ENCODE results near the gene PRDM16.

Gene PRDM16

GRCh38 chr1:3347257-3348020, 278.4 kb downstream of the PRDM16 start:
- Mint-ChIP-seq H3K27ac (no peak overlapping the region), H3K27me3 (peaks cover 3 to 22% of the 10 kb centered on the region in 2 donors), H3K9me3 (peaks cover 7 to 21% of the 10 kb centered on the region in 2 donors), H3K4me1 (ENCODE audit: low read depth in 2 of 2) (no peaks in the 10 kb centered on the region), H3K4me3 (no peak overlapping the region), H3K36me3 (ENCODE audit: insufficient read depth) (no peaks in the 10 kb centered on the region)
- ATAC-seq (replicated peaks) (no peak), DNase-seq (no peak)

DNA sequence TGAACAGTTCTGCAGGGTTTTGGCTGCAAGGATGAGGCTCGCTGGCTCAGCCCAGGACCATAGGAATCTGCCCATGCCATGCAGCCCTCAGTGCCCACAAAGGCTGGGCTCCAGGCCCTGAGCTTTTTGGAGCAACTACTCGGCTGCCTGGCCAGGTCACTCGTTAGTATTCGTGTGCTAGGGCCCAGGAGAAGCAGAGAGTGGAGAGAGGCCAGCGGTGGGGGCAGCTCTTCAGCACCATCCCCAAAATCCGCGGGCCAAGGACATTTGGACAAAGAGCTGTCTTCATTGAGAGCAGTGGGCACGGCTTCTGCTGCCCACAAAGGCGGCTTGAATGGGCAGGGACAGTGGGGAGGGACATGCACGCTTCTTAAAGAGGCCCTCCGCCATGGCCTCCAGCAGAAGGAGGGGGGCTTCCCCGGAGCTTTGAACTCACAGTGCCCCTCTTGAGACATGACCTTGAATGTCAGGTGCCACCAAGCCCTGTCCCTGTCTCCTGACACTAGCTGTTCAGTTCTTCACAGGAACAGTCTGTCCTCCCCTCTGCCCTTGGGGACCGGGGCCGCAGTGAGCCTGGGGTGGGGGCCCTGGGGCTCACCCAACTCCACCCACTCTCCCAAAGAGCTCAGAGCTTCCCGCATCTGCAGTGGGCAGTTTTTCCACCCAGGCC, 279.3 kb downstream of the PRDM16 start:
- peaks cover 6 to 17% of the 10 kb centered on the region in 2 donors for H3K9me3 Mint-ChIP-seq

GRCh38 chr1:3349161-3349967, 280.4 kb downstream of the PRDM16 start:
- Mint-ChIP-seq H3K4me1 (ENCODE audit: low read depth in 2 of 2) (no peaks in the 10 kb centered on the region), H3K4me3 (no peak overlapping the region), H3K36me3 (ENCODE audit: insufficient read depth) (no peaks in the 10 kb centered on the region), H3K27me3 (peaks cover 4 to 16% of the 10 kb centered on the region in 2 donors), H3K9me3 (peaks cover under 1 to 7% of the 10 kb centered on the region in 2 donors), H3K27ac (no peak overlapping the region)
- no peak for ATAC-seq (replicated peaks)
- DNase-seq = no peak

More for the DNA sequence above, 279.3 kb downstream of the PRDM16 start:
- no peak overlapping the region for H3K27ac Mint-ChIP-seq
- ATAC-seq (replicated peaks) (no peak), DNase-seq (no peak)
- no peak overlapping the region for H3K4me3 Mint-ChIP-seq
- H3K4me1 Mint-ChIP-seq (ENCODE audit: low read depth in 2 of 2) = no peaks in the 10 kb centered on the region
- H3K27me3 Mint-ChIP-seq = peaks cover 4 to 26% of the 10 kb centered on the region in 2 donors
- H3K36me3 Mint-ChIP-seq (ENCODE audit: insufficient read depth) = no peaks in the 10 kb centered on the region

GRCh38 chr1:3349968-3350299, 280.9 kb downstream of the PRDM16 start:
- DNase-seq = no peak
- Mint-ChIP-seq H3K27ac (no peak overlapping the region), H3K36me3 (ENCODE audit: insufficient read depth) (no peaks in the 10 kb centered on the region), H3K4me3 (no peak overlapping the region), H3K27me3 (peaks cover 4 to 22% of the 10 kb centered on the region in 2 donors), H3K9me3 (peaks cover 0 to 1% of the 10 kb centered on the region in 2 donors), H3K4me1 (ENCODE audit: low read depth in 2 of 2) (no peaks in the 10 kb centered on the region)
- ATAC-seq (replicated peaks) = no peak

DNA sequence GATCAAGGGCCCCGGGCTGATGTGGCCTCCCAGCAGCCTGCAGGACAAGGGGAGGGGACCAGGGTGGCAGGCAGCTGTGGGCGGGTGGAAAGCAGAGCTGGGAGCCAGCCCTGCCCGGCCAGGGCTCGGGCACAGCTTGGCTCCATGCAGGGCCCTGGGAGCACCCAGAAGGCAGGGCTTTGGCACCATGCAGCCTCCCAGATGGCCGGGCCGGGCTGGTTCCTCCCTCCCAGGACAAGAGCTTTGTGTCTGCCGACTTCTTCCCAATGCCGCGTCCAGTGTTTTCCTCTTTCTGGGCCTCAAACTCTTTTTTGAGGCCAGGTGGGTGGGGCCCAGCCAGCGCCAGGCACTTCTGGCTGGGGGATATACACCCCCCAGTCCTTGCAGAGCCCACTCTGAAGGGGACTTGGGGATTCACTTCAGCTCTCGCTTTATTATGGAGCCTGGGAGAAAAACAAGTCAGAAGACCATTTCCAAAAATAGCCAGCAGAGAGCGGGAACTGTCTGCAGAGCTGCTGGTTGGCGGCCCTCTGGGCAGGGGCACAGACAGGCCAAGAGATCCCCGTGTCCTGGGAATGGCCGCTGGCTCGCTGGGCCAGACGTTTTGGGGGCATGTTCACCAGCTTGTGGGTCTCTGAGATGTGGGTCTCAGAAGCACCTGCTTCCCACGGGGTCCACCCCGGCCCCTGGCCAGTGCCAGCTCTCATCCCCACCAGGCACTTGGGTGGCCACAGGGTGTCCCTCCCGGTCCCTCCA, 281.7 kb downstream of the PRDM16 start:
- H3K4me1 Mint-ChIP-seq (ENCODE audit: low read depth in 2 of 2) = no peaks in the 10 kb centered on the region
- ATAC-seq (replicated peaks) = no peak
- no peak for DNase-seq
- H3K4me3 Mint-ChIP-seq = no peak overlapping the region
- H3K9me3 Mint-ChIP-seq = no peaks in the 10 kb centered on the region
- H3K27me3 Mint-ChIP-seq = peaks cover 4 to 29% of the 10 kb centered on the region in 2 donors
- H3K27ac Mint-ChIP-seq = no peak overlapping the region
- H3K36me3 Mint-ChIP-seq (ENCODE audit: insufficient read depth) = no peaks in the 10 kb centered on the region

DNA sequence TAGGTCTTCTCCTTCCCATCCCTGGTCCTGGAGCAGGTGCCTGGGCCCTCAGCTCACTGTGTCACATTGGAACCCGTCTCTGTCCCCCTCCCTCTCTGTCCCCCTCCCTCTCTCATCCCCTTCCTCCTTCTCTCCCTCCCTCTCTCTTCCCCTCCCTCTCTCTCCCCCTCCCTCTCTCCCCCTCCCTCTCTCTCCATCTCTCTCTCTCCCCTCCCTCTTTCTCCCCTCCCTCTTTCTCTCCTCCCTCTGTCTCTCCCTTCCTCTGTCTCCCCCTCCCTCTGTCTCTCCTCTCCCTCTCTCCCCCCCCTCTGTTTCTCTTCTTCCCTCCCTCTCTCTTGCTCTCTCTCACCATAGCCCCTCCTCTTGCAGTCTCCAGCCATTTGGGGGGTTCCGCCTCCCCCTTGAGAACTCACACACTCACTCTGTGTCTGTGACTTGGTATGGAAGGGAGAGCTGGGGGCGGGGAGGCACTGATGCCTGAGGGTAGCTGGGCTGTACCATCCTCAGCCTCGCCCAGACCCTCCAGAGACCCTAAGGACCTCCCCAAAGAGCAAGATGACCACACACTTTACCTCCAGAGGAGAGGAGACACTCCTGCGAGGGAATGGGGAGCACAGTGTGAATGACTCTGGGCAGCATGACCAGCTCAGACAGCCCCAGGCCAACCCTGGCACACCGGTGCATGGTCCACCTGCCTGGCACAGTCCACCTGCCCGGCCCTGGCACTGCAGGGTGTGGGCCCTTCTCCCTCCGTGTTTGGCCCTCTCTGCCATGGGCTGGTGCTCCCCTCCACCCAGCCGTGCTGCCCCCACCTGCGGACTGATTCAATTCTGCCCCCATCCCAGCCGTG, 282.7 kb downstream of the PRDM16 start:
- Mint-ChIP-seq H3K36me3 (ENCODE audit: insufficient read depth) (no peaks in the 10 kb centered on the region), H3K4me1 (ENCODE audit: low read depth in 2 of 2) (no peaks in the 10 kb centered on the region), H3K27ac (no peak overlapping the region), H3K27me3 (peaks cover 4 to 25% of the 10 kb centered on the region in 2 donors), H3K4me3 (no peak overlapping the region), H3K9me3 (no peaks in the 10 kb centered on the region)
- no peak for ATAC-seq (replicated peaks)
- no peak for DNase-seq

DNA sequence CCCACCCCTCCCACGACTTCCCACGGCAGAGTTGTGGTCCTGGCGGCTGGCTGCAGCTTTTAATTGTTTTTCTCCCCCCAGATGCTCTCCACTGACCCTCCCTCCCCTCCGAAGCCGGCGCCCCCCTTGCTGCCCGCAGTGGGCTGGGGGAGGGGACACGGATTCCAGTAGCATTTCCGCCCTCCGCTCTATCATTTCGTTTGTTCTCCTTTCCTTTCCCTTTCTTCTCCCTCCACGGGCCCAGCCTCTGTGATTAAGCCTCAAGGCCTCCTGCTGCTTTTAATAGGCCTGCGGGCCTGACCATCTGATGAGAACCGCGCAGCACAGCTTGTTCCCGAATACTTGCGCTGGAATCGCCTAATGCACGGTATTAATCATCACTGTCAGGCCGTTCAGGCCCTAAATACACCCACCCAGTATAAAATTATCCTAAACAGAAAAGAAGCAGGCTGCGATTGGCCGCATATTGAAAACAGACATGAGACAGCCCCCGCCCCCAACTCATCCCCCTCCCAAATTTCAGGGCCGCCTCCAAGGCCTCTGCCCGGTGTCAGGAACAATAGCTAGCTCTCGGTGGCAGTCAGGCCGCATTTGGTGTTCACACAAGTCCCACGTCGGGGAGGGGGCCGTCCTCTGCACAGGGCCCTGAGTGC, 283.4 kb downstream of the PRDM16 start:
- Mint-ChIP-seq H3K9me3 (no peaks in the 10 kb centered on the region), H3K36me3 (ENCODE audit: insufficient read depth) (no peaks in the 10 kb centered on the region), H3K4me1 (ENCODE audit: low read depth in 2 of 2) (no peaks in the 10 kb centered on the region), H3K27me3 (peaks cover 4 to 22% of the 10 kb centered on the region in 2 donors), H3K27ac (peak overlapping the region in 1 of 2 donors; percentile 79), H3K4me3 (no peak overlapping the region)
- ATAC-seq (replicated peaks) (no peak), DNase-seq (no peak)

DNA sequence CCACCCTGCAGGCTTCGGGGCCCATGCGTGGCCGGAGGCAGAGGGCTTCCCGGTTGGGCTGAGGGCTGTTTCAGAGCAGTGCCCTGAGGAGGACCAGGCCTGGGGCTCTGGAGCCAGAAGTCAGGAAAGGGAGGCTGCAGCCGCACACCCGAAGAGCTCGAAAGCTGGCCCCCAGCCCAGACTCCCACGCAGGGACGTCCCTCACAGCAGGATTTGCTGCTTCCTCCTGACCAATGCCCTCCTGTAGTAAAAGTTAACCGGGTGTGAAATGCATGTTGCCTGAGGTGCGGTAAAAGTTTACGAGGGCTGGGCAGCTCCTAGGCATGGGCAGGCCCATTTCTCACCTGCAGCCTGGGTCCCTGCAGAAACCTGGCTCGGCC, 283.9 kb downstream of the PRDM16 start:
- Mint-ChIP-seq H3K36me3 (ENCODE audit: insufficient read depth) (no peaks in the 10 kb centered on the region), H3K27me3 (peaks cover 4 to 27% of the 10 kb centered on the region in 2 donors), H3K9me3 (no peaks in the 10 kb centered on the region), H3K4me3 (no peak overlapping the region), H3K27ac (no peak overlapping the region), H3K4me1 (ENCODE audit: low read depth in 2 of 2) (no peaks in the 10 kb centered on the region)
- no peak for DNase-seq
- no peak for ATAC-seq (replicated peaks)

- DNase-seq (no peak), ATAC-seq (replicated peaks) (no peak)
- no peaks in the 10 kb centered on the region for H3K9me3 Mint-ChIP-seq
- peaks cover 4 to 36% of the 10 kb centered on the region in 2 donors for H3K27me3 Mint-ChIP-seq
- no peaks in the 10 kb centered on the region for H3K36me3 Mint-ChIP-seq (ENCODE audit: insufficient read depth)
- H3K4me3 Mint-ChIP-seq = no peak overlapping the region
- H3K4me1 Mint-ChIP-seq (ENCODE audit: low read depth in 2 of 2) = no peaks in the 10 kb centered on the region
- H3K27ac Mint-ChIP-seq = no peak overlapping the region
Observed at GRCh38 chr1:3353876-3354275, 284.9 kb downstream of the PRDM16 start.

DNA sequence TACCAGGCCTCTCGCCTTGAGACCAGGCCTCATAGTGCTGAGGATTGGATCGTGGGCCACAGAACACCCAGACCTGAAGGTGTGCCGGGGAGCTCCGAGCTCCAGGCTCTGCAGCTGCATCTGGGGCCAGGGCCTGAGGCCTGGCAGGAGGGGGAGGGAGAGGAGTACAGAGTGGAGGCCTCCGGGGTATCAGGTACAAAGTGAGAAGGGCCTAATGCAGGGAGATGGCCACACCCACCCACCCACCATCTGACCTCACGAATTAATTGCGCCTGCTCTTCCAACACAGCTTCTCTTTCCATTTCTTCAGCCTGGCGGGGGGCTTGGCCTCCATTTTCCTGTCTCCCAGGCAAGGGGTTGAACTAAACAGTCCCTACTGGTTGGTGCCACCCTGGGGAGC, 286.1 kb downstream of the PRDM16 start:
- peaks cover 4 to 48% of the 10 kb centered on the region in 2 donors for H3K27me3 Mint-ChIP-seq
- ATAC-seq (replicated peaks) (no peak), DNase-seq (no peak)
- H3K4me3 Mint-ChIP-seq = no peak overlapping the region
- no peak overlapping the region for H3K27ac Mint-ChIP-seq
- H3K9me3 Mint-ChIP-seq = no peaks in the 10 kb centered on the region
- H3K4me1 Mint-ChIP-seq (ENCODE audit: low read depth in 2 of 2) = no peaks in the 10 kb centered on the region
- H3K36me3 Mint-ChIP-seq (ENCODE audit: insufficient read depth) = no peaks in the 10 kb centered on the region

DNA sequence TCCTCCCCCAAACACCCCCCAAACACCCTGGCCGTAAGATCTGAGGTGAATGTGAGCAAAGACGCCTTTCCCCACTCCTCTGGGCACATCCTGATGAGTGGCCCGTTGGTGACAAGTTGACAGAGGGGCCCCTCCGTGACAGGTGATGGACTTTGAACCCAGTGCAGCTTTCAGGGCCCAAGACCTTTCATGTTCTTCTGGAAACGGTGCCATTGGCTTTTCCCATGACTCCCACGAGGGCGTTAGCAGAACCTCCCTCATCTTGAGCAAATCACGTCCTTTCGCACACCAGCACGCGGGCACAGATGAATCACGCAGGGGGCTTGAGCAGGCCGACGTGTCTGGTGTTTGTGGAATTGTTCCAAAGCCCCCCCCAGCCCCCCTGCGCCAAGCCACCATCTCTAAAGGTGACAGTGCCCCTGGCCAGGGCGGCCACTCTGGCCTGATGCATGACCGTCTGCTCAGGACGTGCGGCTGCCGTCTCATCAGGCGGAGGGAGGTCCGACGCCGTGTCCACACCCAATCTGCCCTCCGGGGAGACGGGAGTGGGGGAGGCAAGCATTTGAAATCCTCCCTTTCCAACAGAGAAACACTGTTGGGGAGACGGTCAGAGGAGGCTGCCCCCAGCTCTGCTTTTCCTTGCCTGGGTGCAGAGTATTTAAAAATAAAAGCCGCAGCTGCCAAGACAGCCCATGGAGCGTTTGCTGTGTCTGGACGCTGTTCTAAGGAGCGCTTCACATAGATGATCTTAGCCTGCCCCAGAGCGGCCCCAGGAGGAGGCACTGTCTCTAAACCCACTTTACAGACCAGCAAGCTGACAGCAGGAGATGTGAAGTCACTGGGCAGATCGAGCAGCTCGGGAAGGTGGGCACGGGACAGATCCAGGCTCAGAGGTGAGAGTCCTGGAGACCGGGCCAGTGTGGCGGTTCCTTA, 287.2 kb downstream of the PRDM16 start:
- no peak overlapping the region for H3K27ac Mint-ChIP-seq

More for the DNA sequence above, 287.2 kb downstream of the PRDM16 start:
- H3K9me3 Mint-ChIP-seq = no peaks in the 10 kb centered on the region
- DNase-seq (no peak), ATAC-seq (replicated peaks) (no peak)
- H3K4me3 Mint-ChIP-seq = no peak overlapping the region
- no peaks in the 10 kb centered on the region for H3K4me1 Mint-ChIP-seq (ENCODE audit: low read depth in 2 of 2)
- H3K36me3 Mint-ChIP-seq (ENCODE audit: insufficient read depth) = no peaks in the 10 kb centered on the region
- peaks cover 5 to 56% of the 10 kb centered on the region in 2 donors for H3K27me3 Mint-ChIP-seq
